OCI-LY7 (cell line): ENCODE measurements around the gene MYCT1. TPM values are rescaled to one million over a fixed set of nuclear protein-coding genes. Genes with fewer than 3 reads are reported as not detected.

Experiments used
- BruUV-seq: library from RNA; stranded (reverse); fragments of 400-500 nt; replicated peaks from 2 replicates; lab custom pipeline; 2021; lab: Mats Ljungman, UMichigan
- CTCF ChIA-PET: fragments of 300-600 bp; sonication (Branson Sonifier 250); formaldehyde crosslinking; loops from one replicate; lab custom pipeline; 2022; ENCODE audit warnings: antibody characterized with exemption; ENCODE audit not compliant: unreplicated experiment; lab: Charles Lee
- POLR2A ChIA-PET: fragments of 300-600 bp; sonication (Branson Sonifier 250); formaldehyde crosslinking; loops from one replicate; lab custom pipeline; 2022; ENCODE audit warnings: antibody characterized with exemption; lab: Charles Lee
- DNase-seq: peaks from one replicate; pipeline ENCODE4 v3.0.0-alpha.2; 2015; ENCODE audit warnings: low spot score
- H2AFZ ChIP-seq: fragments of 200-600 bp; sonication (generic), shearing (Covaris generic); 2 replicates; pipeline ENCODE4 v1.6.1; 2014; ENCODE audit warnings: mild to moderate bottlenecking, antibody characterized with exemption, low read length, moderate library complexity
- H3K27ac ChIP-seq: fragments of 200-600 bp; sonication (generic); 2 replicates; pipeline ENCODE4 v1.5.1; 2014; ENCODE audit warnings: mixed run types, low read depth, mild to moderate bottlenecking, moderate library complexity, low read length, inconsistent platforms; ENCODE audit not compliant: poor library complexity, severe bottlenecking
- H3K36me3 ChIP-seq: fragments of 200-600 bp; sonication (generic); 2 replicates; pipeline ENCODE4 v1.6.1; 2014; ENCODE audit warnings: mild to moderate bottlenecking, antibody characterized with exemption, low read length, moderate library complexity, mixed read lengths; ENCODE audit not compliant: insufficient read depth
- H3K4me1 ChIP-seq: fragments of 200-600 bp; sonication (generic); 2 replicates; pipeline ENCODE4 v1.5.1; 2014; ENCODE audit warnings: mild to moderate bottlenecking, low read length; ENCODE audit not compliant: insufficient read depth, poor library complexity, severe bottlenecking
- H3K4me2 ChIP-seq: fragments of 200-600 bp; sonication (generic); 2 replicates; pipeline ENCODE4 v1.6.1; 2014; ENCODE audit warnings: mild to moderate bottlenecking, low read length
- H3K4me3 ChIP-seq: fragments of 200-600 bp; sonication (generic); 2 replicates; pipeline ENCODE4 v1.5.1; 2014; ENCODE audit warnings: mild to moderate bottlenecking, low read depth, low read length; ENCODE audit not compliant: poor library complexity, severe bottlenecking
- H3K79me2 ChIP-seq: fragments of 200-600 bp; sonication (generic); 2 replicates; pipeline ENCODE4 v1.6.1; 2016; ENCODE audit warnings: low read depth, mild to moderate bottlenecking, low read length, moderate library complexity, mixed read lengths; ENCODE audit not compliant: insufficient read depth
- H3K9me2 ChIP-seq: fragments of 200-600 bp; sonication (generic); 2 replicates; pipeline ENCODE4 v1.6.1; 2016; ENCODE audit warnings: mild to moderate bottlenecking, low read length, mixed read lengths; ENCODE audit not compliant: insufficient read depth
- H3K9me3 ChIP-seq: fragments of 200-600 bp; sonication (generic); 2 replicates; pipeline ENCODE4 v1.6.1; 2014; ENCODE audit warnings: mild to moderate bottlenecking, mixed run types, low read length, mixed read lengths
- H4K20me1 ChIP-seq: fragments of 200-600 bp; sonication (generic); 2 replicates; pipeline ENCODE4 v1.6.1; 2014; ENCODE audit warnings: mild to moderate bottlenecking, antibody characterized with exemption, low read length, moderate library complexity, mixed read lengths; ENCODE audit not compliant: insufficient read depth
- CTCF ChIP-seq: fragments of 200-600 bp; sonication (generic); conservative IDR thresholded peaks from 2 replicates; pipeline ENCODE4 v1.5.1; 2014; ENCODE audit warnings: mild to moderate bottlenecking, antibody characterized with exemption, low read length, moderate library complexity, mixed read lengths
- EZH2phosphoT487 ChIP-seq: fragments of 200-600 bp; sonication (generic); IDR thresholded peaks from 2 replicates; pipeline ENCODE4 v1.6.1; 2018; ENCODE audit warnings: low read depth, borderline replicate concordance, mild to moderate bottlenecking, mixed run types, antibody characterized with exemption, low read length, moderate library complexity, mixed read lengths
- intact Hi-C: fragments of 100-400 bp; cut with micrococcal nuclease; formaldehyde crosslinking; loops from one replicate; pipeline ENCODE4 v1.10.0; 2022; ENCODE audit not compliant: unreplicated experiment
- total RNA-seq, 2 experiments: library from RNA; depleted of rRNA in 1 of 2; stranded (reverse); fragments of >200 nt in 1 of 2; shearing (Covaris generic) in 1 of 2; gene quantifications; 2 replicates each; pipeline ENCODE4 v1.2.3, GENCODE V29; 2014 to 2022

Gene MYCT1
- total RNA-seq, 2 experiments from 2014 or later: 0.47 to 3.5 TPM

DNA sequence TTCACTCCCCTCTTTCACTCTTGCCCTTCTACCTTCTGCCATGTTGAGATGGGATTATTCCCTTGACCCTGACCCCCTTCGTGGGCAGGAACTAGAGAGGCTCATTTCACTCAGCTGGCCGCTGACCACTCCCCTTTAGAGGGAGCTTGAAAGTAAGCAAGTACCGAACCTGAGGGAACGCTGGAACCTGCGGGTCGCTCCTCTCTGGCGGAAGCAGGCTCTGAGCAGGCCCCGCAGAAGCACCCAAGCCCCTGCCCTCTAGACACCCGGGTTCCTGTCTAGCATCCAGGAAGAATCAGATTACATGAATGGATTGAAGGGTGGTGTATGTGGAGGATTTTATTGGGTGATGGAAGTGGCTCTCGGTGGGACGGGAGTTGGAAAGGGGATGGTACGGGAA lies 11.9 kb upstream of the MYCT1 start:
- H3K79me2 ChIP-seq: peaks cover 38% of the 10 kb centered on the region; the same call in 1 of the 2 replicates

DNA sequence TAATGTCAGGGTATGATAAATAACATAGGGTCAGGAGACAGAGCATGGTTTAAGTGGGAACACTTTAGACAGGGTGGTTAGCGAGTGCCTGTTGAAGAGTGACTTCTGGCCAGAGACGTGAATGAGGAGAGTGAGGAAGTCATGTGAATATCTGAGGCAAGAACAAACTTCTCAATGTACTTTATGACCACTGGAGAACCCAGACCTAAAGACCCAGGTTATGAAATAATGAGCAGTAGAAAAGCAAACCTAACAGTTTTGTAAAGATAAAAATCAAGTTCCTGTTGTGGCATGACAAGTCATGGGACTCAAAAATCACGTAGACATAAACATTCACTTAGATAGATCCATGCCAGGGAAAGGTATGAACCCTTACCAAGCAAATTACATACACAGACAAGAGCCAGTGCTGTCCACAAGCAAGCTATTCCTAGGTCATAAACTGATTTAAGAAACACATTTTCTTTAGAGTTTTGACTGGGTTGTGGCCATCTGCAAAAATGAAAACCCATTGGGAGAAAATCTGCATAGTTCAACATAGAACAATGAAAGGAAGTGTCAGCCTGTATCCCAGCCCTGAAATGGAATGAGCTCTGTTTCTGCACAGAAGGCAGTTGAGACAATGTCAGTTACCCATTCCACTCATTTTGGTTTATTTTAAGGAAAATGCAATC lies 2.2 kb upstream of the MYCT1 start:
- Histone ChIP-seq H3K79me2 (no peaks in the 10 kb centered on the region), H3K4me3 (no peak overlapping the region), H3K4me2 (no peak overlapping the region), H3K36me3 (peaks cover 10% of the 10 kb centered on the region; the same call in 1 of the 2 replicates), H3K9me3 (peaks cover 3% of the 10 kb centered on the region; the same call in 1 of the 2 replicates), H3K4me1 (peaks cover 16% of the 10 kb centered on the region), H4K20me1 (no peaks in the 10 kb centered on the region), H2AFZ (peak overlapping the region; percentile 29; the same call in 1 of the 2 replicates), H3K27ac (no peak overlapping the region), H3K9me2 (no peaks in the 10 kb centered on the region)
- CTCF ChIA-PET: no interaction called here
- BruUV-seq: no TSS peak
- DNase-seq: no peak
- intact Hi-C loops: no loop called here
- POLR2A ChIA-PET: interaction anchor here (0.6 kb wide), 1 partner anchor 45 kb away, joined by 4 read pairs; no protein-coding TSS in a partner anchor
- no peak for TF ChIP-seq CTCF
- no peak for TF ChIP-seq EZH2phosphoT487

More for the DNA sequence above, 11.9 kb upstream of the MYCT1 start:
- ChIA-PET POLR2A (interaction anchor here (0.9 to 2.5 kb wide), 5 partner anchors 14 to 299 kb away, joined by 3 to 9 read pairs (median 3); no protein-coding TSS in a partner anchor), CTCF (interaction anchor here (1.1 kb wide), 1 partner anchor 16 kb away, joined by 4 read pairs; no protein-coding TSS in a partner anchor)
- H3K4me1 ChIP-seq: peaks cover 54% of the 10 kb centered on the region
- peak; percentile 29 for DNase-seq
- no TSS peak for BruUV-seq
- H3K4me3 ChIP-seq: peak overlapping the region; percentile 70
- no peaks in the 10 kb centered on the region for H4K20me1 ChIP-seq
- TF ChIP-seq CTCF (no peak), EZH2phosphoT487 (no peak)
- intact Hi-C loops: loop anchor here (2.0 to 10.0 kb wide), 3 partner anchors 297 to 1231 kb away; partner anchors contain the start of genes FBXO5 and RMND1
- peak overlapping the region; percentile 76 for H3K4me2 ChIP-seq
- H3K36me3 ChIP-seq: peaks cover 22% of the 10 kb centered on the region
- H2AFZ ChIP-seq: peak overlapping the region; percentile 47; the same call in 1 of the 2 replicates
- H3K9me3 ChIP-seq: no peaks in the 10 kb centered on the region; the same call in 1 of the 2 replicates
- H3K27ac ChIP-seq: peak overlapping the region; percentile 96
- H3K9me2 ChIP-seq: no peaks in the 10 kb centered on the region
